ENCODE results near the gene CNN1.
A peak's percentile ranks its signal among the peaks of the same experiment; 100 is the strongest.
"Not testable (repeated sequence)": the region's sequence is repeated elsewhere in the genome, so short reads cannot be mapped to it uniquely, and the experiment has no call there.

The CNN1 gene

DNA sequence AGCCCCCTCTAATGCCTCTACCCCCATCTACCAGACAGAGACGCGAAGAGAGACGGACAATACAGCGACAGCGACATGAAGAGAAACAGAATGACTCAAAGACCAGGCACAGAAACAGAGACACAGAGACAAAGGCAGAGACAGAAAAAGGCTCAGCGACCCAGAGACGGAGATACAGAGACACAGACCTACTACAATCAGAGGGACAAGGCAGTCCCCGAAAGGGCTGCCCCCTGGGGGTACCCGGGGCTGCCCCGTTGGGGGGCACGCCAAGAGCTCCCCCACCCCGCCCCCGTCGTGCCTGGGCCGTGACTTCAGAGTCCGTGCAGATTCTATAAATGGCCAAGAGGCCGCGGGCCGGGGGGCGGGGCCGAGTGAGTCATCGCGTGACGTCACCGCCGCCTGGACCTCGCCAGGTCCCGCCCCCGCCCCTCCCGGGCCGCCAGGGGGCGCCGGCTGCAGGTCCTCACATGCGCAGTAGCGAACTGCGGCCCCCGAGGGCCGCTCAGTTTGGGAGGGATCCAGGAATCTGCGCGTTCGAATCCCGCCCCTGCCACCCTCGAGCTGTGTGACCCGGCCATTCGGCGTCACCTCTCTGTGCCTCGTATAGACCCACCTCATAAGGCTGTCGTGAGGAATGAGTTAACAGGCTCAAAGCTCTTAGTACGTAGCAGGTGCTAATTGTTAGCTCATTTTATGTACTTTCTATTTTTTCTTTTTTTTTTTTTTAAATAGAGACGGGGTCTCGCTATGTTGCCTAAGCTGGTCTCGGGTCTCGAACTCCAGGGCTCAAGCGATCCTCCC lies 2.7 kb upstream of the CNN1 start:
- DNase-seq: peak; percentile 87

DNA sequence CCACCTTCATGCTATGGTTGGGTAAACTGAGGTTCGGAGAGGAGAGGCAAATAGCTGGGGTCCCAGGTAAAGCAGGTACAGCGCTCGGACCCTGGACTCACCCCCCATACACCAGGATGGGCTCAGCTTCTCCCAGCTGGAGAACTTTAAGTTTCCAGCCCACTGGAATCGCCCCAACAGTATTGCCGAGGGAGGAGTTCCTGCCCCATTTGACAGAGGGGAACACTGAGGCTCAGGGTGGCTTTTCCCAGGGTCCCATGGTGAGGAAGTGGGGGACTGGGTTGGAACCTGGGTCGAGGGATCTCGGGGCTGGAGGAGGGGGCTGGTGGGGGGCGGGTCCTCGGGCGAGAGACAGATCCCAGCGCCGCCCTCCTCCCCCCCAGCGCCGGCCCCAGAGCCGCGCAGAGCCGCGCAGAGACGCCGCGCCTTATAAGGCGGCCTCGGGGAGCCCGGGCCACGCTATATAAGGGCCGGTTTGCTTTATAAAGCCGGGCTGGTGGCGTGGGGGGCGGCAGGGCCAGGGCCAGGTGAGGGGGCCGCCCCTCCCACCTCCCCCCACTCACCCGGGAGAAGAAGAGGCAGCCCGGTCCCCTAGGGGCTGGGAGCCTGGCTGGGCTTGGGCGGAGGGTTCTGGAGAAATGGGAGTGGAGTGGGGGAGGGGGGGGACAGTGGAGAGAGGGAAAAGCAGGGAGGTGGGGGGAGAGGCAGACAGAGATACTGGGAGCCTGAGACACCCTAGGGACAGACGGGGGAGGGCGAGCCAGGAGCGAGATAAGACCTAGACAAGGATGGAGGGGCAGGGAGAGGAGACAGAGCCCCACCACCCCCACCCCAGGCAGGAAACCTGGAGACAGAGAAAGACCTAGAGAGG lies 1.1 kb downstream of the CNN1 start:
- DNase-seq: no peak

- no peak for DNase-seq
These were observed 2.0 kb downstream of the CNN1 start for GRCh38 chr19:11540645-11541044.

DNA sequence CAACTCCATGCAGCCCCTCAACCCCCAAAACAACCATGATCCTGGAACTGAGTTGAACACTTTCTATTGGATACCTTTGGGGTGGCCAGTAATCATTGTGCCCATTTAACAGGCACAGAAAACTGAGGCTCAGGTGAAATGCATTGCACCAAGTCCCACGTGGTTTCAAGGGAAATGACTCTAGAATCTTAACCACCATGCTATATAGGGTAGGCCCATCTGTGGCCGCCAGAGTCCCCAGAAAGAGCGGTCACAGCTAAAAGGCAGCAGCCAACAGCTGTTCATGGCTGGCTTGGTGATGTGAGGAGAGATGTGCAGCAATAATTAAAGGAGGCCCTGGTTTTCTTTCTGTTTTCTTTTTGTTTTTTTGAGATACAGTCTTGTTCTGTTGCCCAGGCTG lies 2.6 kb downstream of the CNN1 start:
- DNase-seq: no peak

- DNase-seq: no peak
These were observed 9.5 kb downstream of the CNN1 start for GRCh38 chr19:11547929-11548700.

DNA sequence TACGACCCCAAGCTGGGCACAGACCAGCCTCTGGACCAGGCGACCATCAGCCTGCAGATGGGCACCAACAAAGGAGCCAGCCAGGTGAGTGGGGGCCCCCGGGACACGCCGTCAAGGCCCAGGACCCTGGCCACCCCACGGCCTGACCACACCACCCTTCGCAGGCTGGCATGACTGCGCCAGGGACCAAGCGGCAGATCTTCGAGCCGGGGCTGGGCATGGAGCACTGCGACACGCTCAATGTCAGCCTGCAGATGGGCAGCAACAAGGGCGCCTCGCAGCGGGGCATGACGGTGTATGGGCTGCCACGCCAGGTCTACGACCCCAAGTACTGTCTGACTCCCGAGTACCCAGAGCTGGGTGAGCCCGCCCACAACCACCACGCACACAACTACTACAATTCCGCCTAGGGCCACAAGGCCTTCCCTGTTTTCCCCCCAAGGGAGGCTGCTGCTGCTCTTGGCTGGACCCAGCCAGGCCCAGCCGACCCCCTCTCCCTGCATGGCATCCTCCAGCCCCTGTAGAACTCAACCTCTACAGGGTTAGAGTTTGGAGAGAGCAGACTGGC lies 10.8 kb downstream of the CNN1 start:
- DNase-seq: no peak

DNA sequence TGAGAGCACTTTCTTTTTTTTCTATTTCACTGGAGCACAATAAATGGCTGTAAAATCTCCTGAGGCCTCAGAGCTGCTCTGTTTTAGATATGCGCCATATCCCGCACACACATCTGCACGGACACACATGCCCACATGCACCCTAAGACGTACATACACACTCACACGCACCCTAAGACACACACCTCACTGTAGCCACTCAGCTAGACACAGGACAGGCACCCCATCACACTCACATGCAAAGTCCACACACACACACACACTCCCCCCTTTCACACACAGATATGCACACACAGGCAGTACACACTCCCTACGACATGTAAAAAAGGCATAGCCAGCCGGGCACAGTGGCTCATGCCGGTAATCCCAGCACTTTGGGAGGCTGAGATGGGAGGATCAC lies 11.6 kb downstream of the CNN1 start:
- DNase-seq: no peak

- DNase-seq: no peak
These were observed 13.1 kb downstream of the CNN1 start for GRCh38 chr19:11551603-11552235.

GRCh38 chr19:11552666-11553372 lies 14.2 kb downstream of the CNN1 start:
- DNase-seq: no peak

- no peak for DNase-seq
These were observed 15.5 kb downstream of the CNN1 start for GRCh38 chr19:11554160-11554559.

DNA sequence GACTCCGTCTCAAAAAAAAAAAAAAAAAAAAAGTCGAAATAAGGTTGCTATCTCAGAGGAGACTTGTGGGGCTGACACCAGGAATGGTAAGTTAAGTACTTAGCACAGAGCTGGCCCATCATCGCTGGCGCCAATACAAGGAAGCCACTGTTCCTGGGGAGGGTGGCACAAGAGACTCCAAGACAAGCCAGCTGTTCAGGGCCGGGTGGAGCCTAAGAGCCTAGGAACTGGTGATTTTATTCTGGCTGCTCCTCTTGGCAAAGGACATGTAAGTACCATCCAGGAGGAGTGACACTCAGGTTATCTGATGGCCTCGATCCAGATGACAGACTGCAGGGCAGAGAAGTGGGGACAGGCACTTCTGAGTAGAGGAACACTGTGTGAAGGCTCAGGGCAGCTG lies 16.6 kb downstream of the CNN1 start:
- no peak for DNase-seq

DNA sequence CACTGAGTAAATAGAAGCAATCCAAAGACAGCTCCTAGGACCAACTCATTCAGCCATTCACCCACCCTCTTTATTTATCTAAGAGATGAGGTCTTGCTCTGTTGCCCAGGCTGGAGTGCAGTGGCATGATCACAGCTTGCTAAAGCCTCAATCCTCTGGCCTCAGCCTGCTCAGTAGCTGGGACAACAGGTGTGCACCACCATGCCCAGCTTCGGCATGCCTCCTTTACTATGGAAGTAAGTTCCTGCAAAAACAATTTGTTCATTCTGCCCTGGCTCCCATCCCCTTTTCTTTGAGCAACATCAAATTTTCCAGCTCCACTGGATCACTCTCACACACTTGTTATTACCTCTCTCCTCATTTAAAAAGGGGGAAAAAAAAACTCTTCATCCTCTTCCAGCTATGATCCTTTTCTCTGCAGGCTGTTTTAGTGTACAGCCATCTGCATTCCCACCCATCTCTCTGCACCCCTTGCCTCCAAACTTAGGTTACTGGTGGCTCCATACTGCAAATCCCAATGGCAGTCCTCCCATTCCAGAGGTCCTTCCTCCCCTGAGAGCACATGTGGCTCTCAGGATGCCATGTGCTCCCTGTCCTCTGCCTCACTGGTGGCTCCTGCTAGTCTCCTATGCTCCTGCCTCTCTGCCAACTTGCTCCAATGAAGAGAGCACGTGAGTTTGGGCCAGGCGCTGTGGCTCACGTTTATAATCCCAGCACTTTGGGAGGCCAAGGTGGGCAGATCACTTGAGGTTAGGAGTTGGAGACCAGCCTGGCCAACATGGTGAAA lies 18.2 kb downstream of the CNN1 start:
- no peak for DNase-seq

GRCh38 chr19:11558881-11559828 lies 20.5 kb downstream of the CNN1 start, which contains the start of gene ELOF1:
TSS of gene ELOF1 (minus strand) at chr19:11559230. CDS start at chr19:11554347, 4,883 bp downstream.
- DNase-seq: peak; percentile 98

DNA sequence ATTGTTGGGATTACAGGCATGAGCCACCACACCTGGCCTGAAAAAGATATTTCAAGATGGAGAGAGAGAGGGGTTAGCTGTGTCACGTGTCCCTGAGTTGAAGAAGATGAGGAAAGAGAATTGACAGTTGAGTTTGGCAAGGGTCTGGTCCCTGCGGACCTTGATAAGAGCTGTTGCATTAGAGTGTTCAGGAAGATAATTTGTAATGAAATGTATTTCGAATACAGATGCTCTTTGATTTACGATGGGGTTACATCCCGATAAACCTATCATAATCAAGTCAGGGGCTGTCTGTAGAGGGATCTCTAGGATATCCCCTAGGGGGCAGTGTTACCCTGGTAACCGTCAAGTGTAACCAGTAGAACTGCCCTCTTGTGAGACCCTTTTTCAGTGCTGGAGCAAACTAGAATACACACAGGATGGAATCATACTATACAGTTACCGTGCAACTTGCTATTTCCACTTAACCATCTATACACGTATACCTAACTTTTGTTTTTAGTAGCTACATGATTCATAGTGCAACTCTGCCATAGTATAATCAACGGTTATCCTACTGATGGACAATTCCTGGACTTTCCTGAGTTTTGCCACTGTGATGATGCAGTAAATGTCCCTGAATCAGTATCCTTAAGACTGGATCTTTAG lies 21.9 kb downstream of the CNN1 start:
- DNase-seq: peak; percentile 72

- DNase-seq: no peak
These were observed 24.9 kb downstream of the CNN1 start for GRCh38 chr19:11563532-11563931.

DNA sequence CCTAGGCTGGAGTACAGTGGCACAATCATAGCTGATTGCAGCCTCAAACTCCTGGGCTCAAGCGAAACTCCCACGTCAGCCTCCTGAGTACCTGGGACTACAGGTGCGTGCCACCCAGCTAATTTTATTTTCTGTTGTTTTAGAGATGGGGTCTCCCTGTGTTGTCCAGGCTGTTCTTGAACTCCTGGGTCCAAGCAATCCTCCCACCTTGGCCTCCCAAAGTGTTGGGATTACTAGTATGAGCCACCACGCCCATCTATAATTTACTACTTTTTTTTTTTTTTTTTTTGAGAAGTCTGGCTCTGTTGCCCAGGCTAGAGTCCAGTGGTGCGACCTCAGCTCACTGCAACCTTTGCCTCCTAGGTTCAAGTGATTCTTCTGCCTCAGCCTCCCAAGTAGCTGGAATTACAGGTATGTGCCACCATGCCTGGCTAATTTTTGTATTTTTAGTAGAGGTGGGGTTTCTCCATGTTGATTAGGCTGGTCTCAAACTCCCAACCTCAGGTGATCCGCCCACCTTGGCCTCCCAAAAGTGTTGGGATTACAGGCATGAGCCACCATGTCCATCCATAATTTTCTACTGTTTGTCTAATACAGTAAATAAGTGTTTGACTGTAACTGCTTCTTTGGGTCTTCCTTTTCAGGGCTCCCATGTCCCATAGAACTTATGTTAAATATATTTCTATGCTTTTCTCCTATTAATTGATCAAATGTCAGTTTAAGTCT lies 25.6 kb downstream of the CNN1 start:
- not testable (repeated sequence) for DNase-seq

DNA sequence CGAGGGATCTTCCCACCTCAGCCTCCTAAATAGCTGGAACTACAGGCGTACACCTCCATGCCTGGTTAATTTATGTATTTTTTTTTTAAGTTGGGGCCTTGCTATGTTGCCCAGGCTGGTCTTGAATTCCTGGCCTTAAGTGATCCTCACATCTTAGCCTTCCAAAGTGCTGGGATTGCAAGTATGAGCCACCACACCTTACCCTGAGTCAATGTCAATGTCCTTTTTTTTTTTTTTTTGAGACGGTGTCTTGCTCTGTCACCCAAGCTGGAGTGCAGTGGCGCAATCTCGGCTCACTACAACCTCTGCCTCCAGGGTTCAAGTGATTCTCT lies 27.0 kb downstream of the CNN1 start:
- DNase-seq: not testable (repeated sequence)

DNA sequence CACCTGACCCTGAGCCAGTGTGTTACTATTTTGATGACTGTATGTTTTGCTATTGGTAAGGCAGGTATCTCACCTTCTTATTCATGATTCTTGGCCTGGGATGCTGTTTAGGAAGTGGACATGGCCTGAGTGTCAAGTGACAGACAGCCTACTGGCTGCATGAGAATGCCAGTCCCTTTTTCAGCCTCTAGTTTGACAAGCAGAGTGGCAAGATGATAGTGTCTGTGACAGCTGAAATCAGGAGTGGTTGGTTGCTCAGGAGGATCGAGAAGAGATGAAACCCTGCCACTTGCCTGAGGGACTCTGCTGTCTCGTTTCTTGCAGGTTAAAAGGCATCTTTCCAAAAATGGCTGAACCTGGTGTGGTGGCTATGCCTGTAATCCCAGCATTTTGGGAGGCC lies 27.5 kb downstream of the CNN1 start:
- no peak for DNase-seq
